ENCODE data around the gene NAPB.
"Not testable (repeated sequence)": the region's sequence is repeated elsewhere in the genome, so short reads cannot be mapped to it uniquely, and the experiment has no call there.

Gene NAPB

GRCh38 chr20:23349338-23350195, 71.7 kb downstream of the NAPB start:
- peak overlapping the region; percentile 90 for H3K27ac ChIP-seq
- TF ChIP-seq CTCF (IDR thresholded peaks at IDR 0.05) = peak; percentile 34; the same call in 1 of the 2 replicates
- no peak for TF ChIP-seq ZFX (IDR thresholded peaks at IDR 0.05; ENCODE audit: borderline replicate concordance)

- H3K27ac ChIP-seq = not testable (repeated sequence)
These were observed 72.8 kb downstream of the NAPB start for GRCh38 chr20:23348510-23348909.

DNA sequence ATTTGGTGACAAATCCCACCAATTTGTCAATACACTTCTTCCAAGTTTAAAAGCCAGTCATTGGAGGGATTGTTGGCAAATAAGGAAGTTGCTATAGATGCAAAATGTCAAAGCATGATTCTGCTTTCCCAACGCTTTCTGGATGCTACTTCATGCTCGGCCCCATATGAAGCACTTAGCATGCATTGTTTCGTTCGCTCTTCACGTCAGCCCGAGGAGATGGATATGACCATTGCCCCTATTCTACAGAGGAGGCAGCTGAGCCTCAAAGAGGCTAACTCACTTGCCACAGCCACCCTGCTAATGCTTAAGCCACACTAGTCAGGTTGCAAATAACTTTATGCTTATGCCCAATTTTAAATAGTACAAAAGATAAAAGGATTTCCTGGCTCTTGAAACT, 73.5 kb downstream of the NAPB start:
- no peak overlapping the region for H3K27ac ChIP-seq
- no peak for TF ChIP-seq CTCF (IDR thresholded peaks at IDR 0.05)
- TF ChIP-seq ZFX (IDR thresholded peaks at IDR 0.05; ENCODE audit: borderline replicate concordance) = no peak

GRCh38 chr20:23346002-23346401, 75.3 kb downstream of the NAPB start:
- H3K27ac ChIP-seq = no peak overlapping the region
- TF ChIP-seq ZFX (IDR thresholded peaks at IDR 0.05; ENCODE audit: borderline replicate concordance) (no peak), CTCF (IDR thresholded peaks at IDR 0.05) (no peak)

GRCh38 chr20:23344336-23344735, 77.0 kb downstream of the NAPB start:
- H3K27ac ChIP-seq = no peak overlapping the region
- TF ChIP-seq ZFX (IDR thresholded peaks at IDR 0.05; ENCODE audit: borderline replicate concordance) (no peak), CTCF (IDR thresholded peaks at IDR 0.05) (no peak)

DNA sequence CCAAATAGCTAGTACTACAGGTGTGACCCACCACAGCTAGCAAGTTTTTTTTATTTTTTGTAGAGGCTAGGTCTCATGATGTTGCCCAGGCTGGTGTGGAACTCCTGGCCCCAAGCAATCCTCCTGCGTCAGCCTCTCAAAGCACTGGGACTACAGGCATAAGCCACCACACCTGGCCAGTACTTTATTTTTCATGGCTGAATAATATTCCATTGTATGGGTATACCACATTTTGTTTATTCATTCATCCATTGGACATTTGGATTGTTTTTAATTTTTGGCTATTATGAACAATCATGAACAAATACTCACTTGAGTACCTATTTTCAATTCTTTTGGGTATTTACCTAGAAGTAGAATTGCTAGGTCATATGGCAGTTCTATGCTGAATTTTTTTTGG, 77.7 kb downstream of the NAPB start:
- H3K27ac ChIP-seq = no peak overlapping the region
- no peak for TF ChIP-seq CTCF (IDR thresholded peaks at IDR 0.05)
- TF ChIP-seq ZFX (IDR thresholded peaks at IDR 0.05; ENCODE audit: borderline replicate concordance) = no peak

GRCh38 chr20:23341073-23341472, 80.2 kb downstream of the NAPB start:
- TF ChIP-seq ZFX (IDR thresholded peaks at IDR 0.05; ENCODE audit: borderline replicate concordance) = no peak
- no peak for TF ChIP-seq CTCF (IDR thresholded peaks at IDR 0.05)
- no peak overlapping the region for H3K27ac ChIP-seq

Measured in 22Rv1 (cell line).